Subcutaneous adipose tissue (tissue), 4 donors: ENCODE results near the gene ASCL4. TPM values are rescaled to one million over a fixed set of nuclear protein-coding genes. Genes with fewer than 3 reads are reported as not detected.

Experiments
- CTCF ChIP-seq: fragments of 450-650 bp; IDR thresholded peaks from one replicate; pipeline ENCODE4 v1.5.1; 2016; ENCODE audit warnings: low read depth, mild to moderate bottlenecking, control low read depth, antibody characterized with exemption, moderate library complexity
- total RNA-seq, 4 donors: library from RNA; depleted of rRNA; stranded (reverse); fragments of >200 nt; gene quantifications; one replicate each; pipeline ENCODE4 v1.1.0, GENCODE V29; 2016

The ASCL4 gene
- total RNA-seq, 4 donors from 2014 or later, result 0.17 TPM; not detected in 3

DNA sequence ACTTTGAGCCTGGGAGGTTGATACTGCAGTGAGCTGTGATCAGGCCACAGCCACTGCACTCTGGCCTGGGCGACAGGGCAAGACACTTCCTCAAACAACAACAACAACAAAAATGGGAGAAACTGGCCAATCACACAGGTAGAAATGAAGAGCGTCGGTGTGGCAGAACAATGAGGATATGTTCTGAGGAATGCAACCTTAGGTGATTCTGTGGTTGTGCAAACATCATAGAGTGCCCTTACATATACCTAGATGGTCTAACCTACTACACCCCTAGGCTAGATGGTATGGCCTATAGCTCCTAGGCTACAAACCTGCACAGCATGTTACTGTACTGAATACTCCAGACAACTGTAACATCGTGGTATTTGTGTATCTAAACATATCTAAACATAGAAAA is 9.9 kb upstream of the ASCL4 start:
- no peak for TF ChIP-seq CTCF

DNA sequence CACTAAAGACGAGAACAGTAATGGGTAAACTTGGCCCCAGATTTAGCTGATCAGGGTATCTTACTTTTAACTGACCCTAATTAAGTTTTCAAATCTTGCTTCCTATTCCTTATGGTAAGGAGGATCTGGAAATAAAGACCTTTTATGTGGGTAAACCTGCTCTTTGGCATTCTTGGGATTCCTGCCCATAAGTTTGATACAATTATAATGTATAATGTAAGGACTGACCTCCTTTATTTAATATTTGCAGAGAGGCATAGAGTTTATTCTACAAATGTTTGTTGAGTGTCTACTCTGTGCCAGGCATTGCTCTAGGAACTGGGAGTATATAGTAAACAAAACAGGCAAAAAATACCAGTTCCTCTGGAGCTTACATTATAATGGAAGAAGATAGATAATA is 9.2 kb upstream of the ASCL4 start:
- TF ChIP-seq CTCF, result no peak

DNA sequence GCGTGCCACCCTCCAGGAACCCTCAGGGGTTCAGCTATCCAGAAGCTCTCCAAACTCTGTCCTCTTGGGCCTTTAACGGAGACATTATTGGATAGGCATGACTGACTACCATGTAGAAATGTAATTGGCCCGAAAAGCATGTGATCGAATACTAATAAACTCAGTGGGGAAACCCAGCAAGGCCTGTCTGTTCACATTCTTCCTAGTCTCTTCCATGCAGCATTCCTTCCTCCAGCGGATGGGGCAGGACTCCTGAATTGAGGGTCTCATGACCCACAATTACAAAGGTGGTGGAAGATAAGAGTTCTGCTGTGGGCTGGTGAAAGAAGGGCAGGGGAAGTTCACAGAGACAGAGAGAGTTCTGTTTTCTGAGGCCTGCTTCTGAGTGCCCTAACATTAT is 7.0 kb upstream of the ASCL4 start:
- TF ChIP-seq CTCF, result no peak

- no peak for TF ChIP-seq CTCF
Observed at GRCh38 chr12:107775093-107775721, 703 bp downstream of the ASCL4 start.

- no peak for TF ChIP-seq CTCF
Observed at GRCh38 chr12:107776171-107776570, 1.7 kb downstream of the ASCL4 start.

DNA sequence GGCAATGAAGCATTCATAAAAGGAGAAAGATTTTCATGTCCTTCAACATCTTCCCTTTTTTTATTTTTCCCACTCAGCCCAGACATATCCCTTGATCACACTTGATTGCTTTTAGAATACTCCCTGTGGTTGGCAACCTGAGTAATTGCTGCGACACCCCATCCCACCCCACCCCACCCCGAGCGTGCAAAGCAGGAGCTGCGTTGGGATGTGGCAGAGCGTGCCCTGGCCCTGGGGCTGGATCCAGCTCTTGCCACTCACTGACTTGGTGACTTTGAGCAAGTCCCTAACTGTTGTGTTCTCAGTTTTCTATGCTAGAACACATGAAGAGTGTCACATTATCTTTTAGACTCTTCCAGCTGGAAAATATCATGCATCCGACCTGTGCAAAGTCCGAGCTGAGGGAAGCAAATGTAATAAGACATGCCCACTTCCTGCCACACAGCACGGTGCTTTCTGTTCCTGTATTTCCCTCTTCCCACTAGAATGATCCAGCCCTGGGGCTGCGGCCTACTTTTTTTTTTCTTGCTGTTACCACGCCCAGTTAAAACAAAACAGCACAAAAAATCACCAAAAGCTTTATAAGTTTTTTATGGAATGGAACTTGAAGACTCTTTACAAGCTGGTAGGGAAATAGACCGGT is 4.0 kb downstream of the ASCL4 start:
- no peak for TF ChIP-seq CTCF

GRCh38 chr12:107779077-107779831 is 4.8 kb downstream of the ASCL4 start:
- no peak for TF ChIP-seq CTCF
